ENCODE measurements around the gene CLASP2. TPM values are rescaled to one million over a fixed set of nuclear protein-coding genes. Genes with fewer than 3 reads are reported as not detected.
"Not testable (repeated sequence)": the region's sequence is repeated elsewhere in the genome, so short reads cannot be mapped to it uniquely, and the experiment has no call there.

CLASP2 gene
- total RNA-seq, 1 experiment from 2014 or later = 45.3 TPM

- peak; percentile 5 for DNase-seq (ENCODE audit: low read depth)
Measured at GRCh38 chr3:33687406-33688010, 30.5 kb downstream of the CLASP2 start.

GRCh38 chr3:33682770-33683169 lies 35.3 kb downstream of the CLASP2 start:
- no peak for DNase-seq (ENCODE audit: low read depth)

GRCh38 chr3:33681667-33682066 lies 36.4 kb downstream of the CLASP2 start:
- DNase-seq (ENCODE audit: low read depth) = no peak

GRCh38 chr3:33678073-33678472 lies 40.0 kb downstream of the CLASP2 start:
- no peak for DNase-seq (ENCODE audit: low read depth)

- DNase-seq (ENCODE audit: low read depth) = not testable (repeated sequence)
Measured at GRCh38 chr3:33673436-33673835, 44.6 kb downstream of the CLASP2 start.

GRCh38 chr3:33668618-33669017 lies 49.4 kb downstream of the CLASP2 start:
- DNase-seq (ENCODE audit: low read depth) = no peak

GRCh38 chr3:33665294-33665693 lies 52.8 kb downstream of the CLASP2 start:
- DNase-seq (ENCODE audit: low read depth) = no peak

GRCh38 chr3:33664195-33664594 lies 53.9 kb downstream of the CLASP2 start:
- peak; percentile 78 for DNase-seq (ENCODE audit: low read depth)

- no peak for DNase-seq (ENCODE audit: low read depth)
Measured at GRCh38 chr3:33663042-33663441, 55.0 kb downstream of the CLASP2 start.

- DNase-seq (ENCODE audit: low read depth) = no peak
Measured at GRCh38 chr3:33659856-33660434, 58.1 kb downstream of the CLASP2 start.

- DNase-seq (ENCODE audit: low read depth) = peak; percentile 88
Measured at GRCh38 chr3:33658991-33659848, 58.8 kb downstream of the CLASP2 start.

GRCh38 chr3:33658621-33658990 lies 59.4 kb downstream of the CLASP2 start:
- no peak for DNase-seq (ENCODE audit: low read depth)

- no peak for DNase-seq (ENCODE audit: low read depth)
Measured at GRCh38 chr3:33658039-33658438, 60.0 kb downstream of the CLASP2 start.

GRCh38 chr3:33652736-33653135 lies 65.3 kb downstream of the CLASP2 start:
- no peak for DNase-seq (ENCODE audit: low read depth)

- DNase-seq (ENCODE audit: low read depth) = not testable (repeated sequence)
Measured at GRCh38 chr3:33651101-33651500, 67.0 kb downstream of the CLASP2 start.

GRCh38 chr3:33650495-33650894 lies 67.6 kb downstream of the CLASP2 start:
- DNase-seq (ENCODE audit: low read depth) = no peak

GRCh38 chr3:33648793-33649192 lies 69.3 kb downstream of the CLASP2 start:
- no peak for DNase-seq (ENCODE audit: low read depth)

GRCh38 chr3:33646406-33646805 lies 71.6 kb downstream of the CLASP2 start:
- DNase-seq (ENCODE audit: low read depth) = no peak

GRCh38 chr3:33645060-33645647 lies 72.9 kb downstream of the CLASP2 start:
- DNase-seq (ENCODE audit: low read depth) = peak; percentile 45

- DNase-seq (ENCODE audit: low read depth) = no peak
Measured at GRCh38 chr3:33644582-33644981, 73.5 kb downstream of the CLASP2 start.

GRCh38 chr3:33642806-33643205 lies 75.2 kb downstream of the CLASP2 start:
- no peak for DNase-seq (ENCODE audit: low read depth)

- no peak for DNase-seq (ENCODE audit: low read depth)
Measured at GRCh38 chr3:33639889-33640288, 78.2 kb downstream of the CLASP2 start.

- DNase-seq (ENCODE audit: low read depth) = no peak
Measured at GRCh38 chr3:33637482-33637881, 80.6 kb downstream of the CLASP2 start.

All from RPMI7951 (cell line).